ENCODE data around the gene RNU1-1. TPM values are rescaled to one million over a fixed set of nuclear protein-coding genes. Genes with fewer than 3 reads are reported as not detected.
A peak's percentile ranks its signal among the peaks of the same experiment; 100 is the strongest.
"Not testable (repeated sequence)": the region's sequence is repeated elsewhere in the genome, so short reads cannot be mapped to it uniquely, and the experiment has no call there.

The RNU1-1 gene
- total and polyA plus RNA-seq, 2 donors (not counting 1 experiment from before 2014, with no cell fraction given): 4,377 TPM; not detected in 1

DNA sequence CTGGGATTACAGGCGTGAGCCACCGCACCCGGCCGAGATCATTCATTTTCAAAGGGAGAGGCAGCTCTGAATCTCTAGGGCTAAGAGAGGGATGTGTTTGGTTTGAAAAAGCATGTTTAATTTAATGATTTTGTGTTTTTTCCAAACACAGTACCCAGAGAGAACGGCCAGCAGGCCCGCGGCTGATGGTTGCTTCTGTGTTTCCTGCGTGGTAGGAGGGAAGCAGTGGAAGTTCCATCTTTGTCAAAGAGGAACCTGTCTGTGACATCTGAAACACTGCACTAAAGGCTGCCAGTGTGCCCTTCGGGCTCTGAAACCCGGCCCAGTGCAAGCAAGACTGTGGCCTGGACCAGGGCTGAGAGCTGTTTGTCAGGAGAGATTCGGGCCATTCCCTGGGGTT is 13.6 kb downstream of the RNU1-1 start:
- intact Hi-C loops (cut with micrococcal nuclease); H4K20me1 ChIP-seq (ENCODE audit: control insufficient read depth, insufficient read depth, low read length, poor library complexity, severe bottlenecking); H3K27ac ChIP-seq (ENCODE audit: low read length in 2 of 2); CTCF ChIA-PET; H3K27me3 Mint-ChIP-seq; H3K9me3 Mint-ChIP-seq (ENCODE audit: insufficient read depth); H3K36me3 ChIP-seq (replicated peaks in 1 of 2; ENCODE audit: control extremely low read depth in 1 of 2, control insufficient read depth in 1 of 2, extremely low read depth in 1 of 2, insufficient read depth in 2 of 2, low read length in 1 of 2); H3K79me2 ChIP-seq (ENCODE audit: control insufficient read depth, insufficient read depth, low read length); H3K27me3 ChIP-seq (replicated peaks in 1 of 4; ENCODE audit: control extremely low read depth in 1 of 4, control insufficient read depth in 3 of 4, insufficient read depth in 4 of 4, low read length in 3 of 4); H3K9me3 ChIP-seq (ENCODE audit: control extremely low read depth in 1 of 3, control insufficient read depth in 2 of 3, insufficient read depth in 1 of 3, low read length in 2 of 3); H3K9ac ChIP-seq (ENCODE audit: low read length); H2AFZ ChIP-seq (ENCODE audit: insufficient read depth, low read depth, low read length, poor library complexity, severe bottlenecking); H3K4me2 ChIP-seq (replicated peaks; ENCODE audit: low read depth, low read length, poor library complexity, severe bottlenecking); DNase-seq; ATAC-seq (ENCODE audit: low read depth); H3K4me3 ChIP-seq (ENCODE audit: control extremely low read depth in 1 of 5, extremely low read depth in 1 of 5, insufficient read depth in 1 of 5, low read depth in 2 of 5, low read length in 4 of 5): not testable (repeated sequence)
- peak overlapping the region; percentile 89 for H3K4me3 Mint-ChIP-seq
- peak overlapping the region; percentile 26 for H3K27ac Mint-ChIP-seq
- peaks cover 0 to 23% of the 10 kb centered on the region in 2 donors for H3K4me1 ChIP-seq (ENCODE audit: control insufficient read depth in 2 of 2, insufficient read depth in 2 of 2, low read length in 2 of 2)
- 51% methylated on average over 10 of the region's 11 CpGs for WGBS (ENCODE audit: insufficient coverage)
- POLR2A ChIA-PET: interaction anchor here (1.2 to 2.1 kb wide), 2 partner anchors 13 to 60 kb away, joined by 6 to 10 read pairs; partner anchors contain the start of gene NECAP2
- peaks cover 30% of the 10 kb centered on the region for H3K4me1 Mint-ChIP-seq

DNA sequence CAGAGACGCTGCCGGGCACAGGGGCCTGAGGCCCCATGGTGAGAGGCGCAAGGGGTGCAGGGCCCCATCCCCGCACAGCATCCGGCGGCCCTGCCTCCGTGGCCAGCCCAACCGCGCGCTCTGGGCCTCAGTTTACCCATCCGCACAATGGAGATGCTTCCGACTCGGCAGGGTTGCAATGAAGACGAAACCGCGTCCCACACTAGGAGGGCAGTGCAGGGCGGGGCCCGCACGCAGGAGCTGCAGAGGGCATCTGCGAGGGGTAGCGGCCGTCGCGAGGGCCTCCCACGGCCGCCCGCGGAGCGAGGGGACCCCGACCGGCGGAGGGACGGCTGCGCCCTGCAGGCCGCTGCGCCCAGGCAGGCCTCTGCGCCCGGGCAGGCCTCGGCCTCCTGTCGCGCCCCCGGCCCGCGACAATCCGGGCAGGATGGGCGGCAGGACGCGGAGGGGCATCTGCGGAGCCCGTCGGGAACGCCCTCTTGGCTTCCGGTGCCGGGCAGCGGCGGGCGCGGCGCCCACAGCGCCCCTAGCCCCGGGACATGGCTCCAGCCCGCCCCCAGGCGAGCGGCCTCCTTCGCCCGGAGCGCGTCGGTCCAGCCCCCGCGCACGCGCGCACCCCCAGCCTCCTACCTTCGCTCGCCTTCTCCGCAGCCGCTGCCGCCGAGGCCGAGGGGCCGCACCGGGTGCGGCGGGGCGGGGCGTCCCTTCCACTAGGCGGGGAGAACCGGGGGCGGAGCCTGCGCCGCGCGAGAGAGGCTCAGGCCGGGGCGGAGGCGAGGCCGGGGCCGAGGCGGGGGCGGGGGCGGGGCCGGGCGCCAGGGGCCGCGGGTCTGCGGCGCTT is 15.3 kb downstream of the RNU1-1 start:
- Mint-ChIP-seq H3K4me1 (peaks cover 30% of the 10 kb centered on the region), H3K9me3 (ENCODE audit: insufficient read depth) (no peaks in the 10 kb centered on the region), H3K27me3 (no peaks in the 10 kb centered on the region), H3K27ac (peak overlapping the region; percentile 71), H3K4me3 (peak overlapping the region; percentile 89)
- ChIA-PET POLR2A (interaction anchor here (1.2 to 2.1 kb wide), 2 partner anchors 15 to 59 kb away, joined by 6 to 10 read pairs; partner anchors contain the start of gene NECAP2), CTCF (interaction anchor here (1.1 kb wide), 2 partner anchors 58 to 119 kb away, joined by 3 read pairs; partner anchors contain the start of gene NECAP2)
- Histone ChIP-seq H4K20me1 (ENCODE audit: control insufficient read depth, insufficient read depth, low read length, poor library complexity, severe bottlenecking) (no peaks in the 10 kb centered on the region), H3K27ac (ENCODE audit: low read length in 2 of 2) (peak overlapping the region in 1 of 2 donors; percentile 26), H3K36me3 (replicated peaks in 1 of 2; ENCODE audit: control extremely low read depth in 1 of 2, control insufficient read depth in 1 of 2, extremely low read depth in 1 of 2, insufficient read depth in 2 of 2, low read length in 1 of 2) (no peaks in the 10 kb centered on the region), H3K4me3 (ENCODE audit: control extremely low read depth in 1 of 5, extremely low read depth in 1 of 5, insufficient read depth in 1 of 5, low read depth in 2 of 5, low read length in 4 of 5) (peak overlapping the region; percentile 41 to 93 (median 77)), H3K79me2 (ENCODE audit: control insufficient read depth, insufficient read depth, low read length) (no peaks in the 10 kb centered on the region), H2AFZ (ENCODE audit: insufficient read depth, low read depth, low read length, poor library complexity, severe bottlenecking) (peak overlapping the region; percentile 83), H3K9ac (ENCODE audit: low read length) (peak overlapping the region; percentile 68), H3K9me3 (ENCODE audit: control extremely low read depth in 1 of 3, control insufficient read depth in 2 of 3, insufficient read depth in 1 of 3, low read length in 2 of 3) (no peaks in the 10 kb centered on the region), H3K4me1 (ENCODE audit: control insufficient read depth in 2 of 2, insufficient read depth in 2 of 2, low read length in 2 of 2) (peaks cover 0 to 23% of the 10 kb centered on the region in 2 donors), H3K27me3 (replicated peaks in 1 of 4; ENCODE audit: control extremely low read depth in 1 of 4, control insufficient read depth in 3 of 4, insufficient read depth in 4 of 4, low read length in 3 of 4) (no peaks in the 10 kb centered on the region), H3K4me2 (replicated peaks; ENCODE audit: low read depth, low read length, poor library complexity, severe bottlenecking) (peak overlapping the region; percentile 81)
- ATAC-seq (ENCODE audit: low read depth): peak; percentile 96
- WGBS (ENCODE audit: insufficient coverage): 1% methylated on average over 108 of the region's 108 CpGs
- peak; percentile 92 for DNase-seq
- intact Hi-C loops (cut with micrococcal nuclease): loop anchor here (1.0 to 2.0 kb wide), 4 partner anchors 15 to 131 kb away; partner anchors contain the start of genes NECAP2 and SZRD1
- no peak for TF ChIP-seq EZH2 (IDR thresholded peaks at IDR 0.05; ENCODE audit: borderline replicate concordance, insufficient read depth, low read depth, low read length, poor library complexity, severe bottlenecking)
- TF ChIP-seq, protein P1, sequence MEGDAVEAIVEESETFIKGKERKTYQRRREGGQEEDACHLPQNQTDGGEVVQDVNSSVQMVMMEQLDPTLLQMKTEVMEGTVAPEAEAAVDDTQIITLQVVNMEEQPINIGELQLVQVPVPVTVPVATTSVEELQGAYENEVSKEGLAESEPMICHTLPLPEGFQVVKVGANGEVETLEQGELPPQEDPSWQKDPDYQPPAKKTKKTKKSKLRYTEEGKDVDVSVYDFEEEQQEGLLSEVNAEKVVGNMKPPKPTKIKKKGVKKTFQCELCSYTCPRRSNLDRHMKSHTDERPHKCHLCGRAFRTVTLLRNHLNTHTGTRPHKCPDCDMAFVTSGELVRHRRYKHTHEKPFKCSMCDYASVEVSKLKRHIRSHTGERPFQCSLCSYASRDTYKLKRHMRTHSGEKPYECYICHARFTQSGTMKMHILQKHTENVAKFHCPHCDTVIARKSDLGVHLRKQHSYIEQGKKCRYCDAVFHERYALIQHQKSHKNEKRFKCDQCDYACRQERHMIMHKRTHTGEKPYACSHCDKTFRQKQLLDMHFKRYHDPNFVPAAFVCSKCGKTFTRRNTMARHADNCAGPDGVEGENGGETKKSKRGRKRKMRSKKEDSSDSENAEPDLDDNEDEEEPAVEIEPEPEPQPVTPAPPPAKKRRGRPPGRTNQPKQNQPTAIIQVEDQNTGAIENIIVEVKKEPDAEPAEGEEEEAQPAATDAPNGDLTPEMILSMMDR (IDR thresholded peaks at IDR 0.05): no peak

DNA sequence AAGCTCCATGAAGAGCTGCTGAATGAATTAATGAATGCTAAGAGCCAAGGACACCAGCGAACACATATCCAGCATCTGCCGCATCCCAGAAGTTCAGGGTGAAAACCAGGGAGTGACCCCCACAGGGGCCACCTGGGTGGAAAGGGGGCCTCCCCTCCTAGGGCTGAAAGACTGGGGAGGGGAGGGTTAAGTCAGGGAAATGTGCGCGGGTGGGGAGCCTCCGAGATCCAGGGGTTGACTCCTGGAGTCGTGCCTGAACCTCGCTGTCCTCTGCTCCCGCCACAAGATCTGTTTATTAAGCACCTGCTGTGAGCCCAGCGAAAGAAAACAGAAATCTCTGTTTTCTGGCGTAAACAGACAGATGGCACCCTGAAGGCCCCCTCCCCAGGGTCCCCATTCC is 16.0 kb downstream of the RNU1-1 start:
- Histone ChIP-seq H2AFZ (ENCODE audit: insufficient read depth, low read depth, low read length, poor library complexity, severe bottlenecking) (peak overlapping the region; percentile 83), H3K4me1 (ENCODE audit: control insufficient read depth in 2 of 2, insufficient read depth in 2 of 2, low read length in 2 of 2) (peaks cover 0 to 23% of the 10 kb centered on the region in 2 donors), H3K9ac (ENCODE audit: low read length) (peak overlapping the region; percentile 68), H3K4me3 (ENCODE audit: control extremely low read depth in 1 of 5, extremely low read depth in 1 of 5, insufficient read depth in 1 of 5, low read depth in 2 of 5, low read length in 4 of 5) (peak overlapping the region in 3 of 5 experiments; percentile 46 to 93 (median 84)), H3K4me2 (replicated peaks; ENCODE audit: low read depth, low read length, poor library complexity, severe bottlenecking) (peak overlapping the region; percentile 81)
- peak overlapping the region; percentile 78 for H3K27ac Mint-ChIP-seq
- H3K9me3 Mint-ChIP-seq (ENCODE audit: insufficient read depth); H3K9me3 ChIP-seq (ENCODE audit: control extremely low read depth in 1 of 3, control insufficient read depth in 2 of 3, insufficient read depth in 1 of 3, low read length in 2 of 3); H3K36me3 ChIP-seq (replicated peaks in 1 of 2; ENCODE audit: control extremely low read depth in 1 of 2, control insufficient read depth in 1 of 2, extremely low read depth in 1 of 2, insufficient read depth in 2 of 2, low read length in 1 of 2); H4K20me1 ChIP-seq (ENCODE audit: control insufficient read depth, insufficient read depth, low read length, poor library complexity, severe bottlenecking); H3K79me2 ChIP-seq (ENCODE audit: control insufficient read depth, insufficient read depth, low read length); H3K27me3 Mint-ChIP-seq; POLR2A ChIA-PET; H3K27me3 ChIP-seq (replicated peaks in 1 of 4; ENCODE audit: control extremely low read depth in 1 of 4, control insufficient read depth in 3 of 4, insufficient read depth in 4 of 4, low read length in 3 of 4); H3K27ac ChIP-seq (ENCODE audit: low read length in 2 of 2); DNase-seq; ATAC-seq (ENCODE audit: low read depth): not testable (repeated sequence)
- intact Hi-C loops (cut with micrococcal nuclease): loop anchor here (2.0 kb wide), 1 partner anchor 43 kb away; no protein-coding TSS in a partner anchor
- H3K4me3 Mint-ChIP-seq: peak overlapping the region; percentile 86
- WGBS (ENCODE audit: insufficient coverage): 74% methylated on average over 8 of the region's 10 CpGs
- CTCF ChIA-PET: interaction anchor here (1.1 kb wide), 1 partner anchor 58 kb away, joined by 3 read pairs; the partner anchor contains the start of gene NECAP2
- peaks cover 30% of the 10 kb centered on the region for H3K4me1 Mint-ChIP-seq
